Tibial nerve (tissue), 4 donors: ENCODE measurements around the gene TMEM248. TPM values are rescaled to one million over a fixed set of nuclear protein-coding genes. Genes with fewer than 3 reads are reported as not detected.

Experiments
- DNase-seq, 2 donors: peaks; one replicate each; pipeline ENCODE4 v3.0.0-alpha.2; 2019; ENCODE audit warnings: low spot score in 2 of 2
- H3K27ac ChIP-seq, 4 donors: fragments of 200-600 bp; sonication (generic) in 3 of 4; one replicate each; pipeline ENCODE4 v1.5.1; 2017 to 2019; ENCODE audit warnings: mild to moderate bottlenecking in 1 of 4
- H3K27me3 ChIP-seq, 2 donors: fragments of 200-600 bp; sonication (generic) in 1 of 2; one replicate each; pipeline versions ENCODE4 v1.5.1 to v1.6.0; 2017 to 2019
- H3K36me3 ChIP-seq, 3 donors: fragments of 200-600 bp; sonication (generic); one replicate each; pipeline ENCODE4 v1.5.1; 2018 to 2019
- H3K4me1 ChIP-seq, 4 donors: fragments of 200-600 bp; sonication (generic) in 3 of 4; one replicate each; pipeline ENCODE4 v1.5.1; 2017 to 2019
- H3K4me3 ChIP-seq, 4 donors: fragments of 200-600 bp; sonication (generic) in 3 of 4; one replicate each; pipeline ENCODE4 v1.5.1; 2017 to 2019; ENCODE audit warnings: mild to moderate bottlenecking in 1 of 4, moderate library complexity in 1 of 4
- H3K9me3 ChIP-seq, 4 donors: fragments of 200-600 bp; sonication (generic) in 3 of 4; one replicate each; pipeline ENCODE4 v1.5.1; 2017 to 2019
- EP300 ChIP-seq, 2 donors: sonication (generic); formaldehyde crosslinking; IDR thresholded peaks; one replicate each; pipeline ENCODE4 v1.6.1; 2017; ENCODE audit warnings: antibody characterized with exemption in 2 of 2, mild to moderate bottlenecking in 1 of 2
- POLR2A ChIP-seq, 2 donors: fragments of 450-650 bp; IDR thresholded peaks; one replicate each; pipeline ENCODE4 v1.6.1; 2017; ENCODE audit warnings: antibody characterized with exemption in 2 of 2, mild to moderate bottlenecking in 2 of 2, moderate library complexity in 2 of 2
- WGBS, 2 donors: methylation state at CpG; one replicate each; pipeline ENCODE4 v1.1.5; 2018; 5-methylcytosine and 5-hydroxymethylcytosine counted together
- total RNA-seq, 4 donors: library from RNA; depleted of rRNA; stranded (reverse); fragments of >200 nt; gene quantifications; one replicate each; pipeline ENCODE4 v1.1.0, GENCODE V29; 2016
- TF ChIP-seq, protein P1 (sequence below), 5 experiments: fragments of 200-600 bp in 3 of 5; fragments of 450-650 bp in 2 of 5; sonication (generic) in 3 of 5; IDR thresholded peaks; one replicate each; pipeline ENCODE4 v1.5.1; 2016 to 2019; ENCODE audit warnings: antibody characterized with exemption in 5 of 5, mild to moderate bottlenecking in 3 of 5, moderate library complexity in 2 of 5

The TMEM248 gene
- total RNA-seq, 4 donors from 2014 or later = 86.4 to 110 (median 94.9) TPM

GRCh38 chr7:66950763-66951162, 29.7 kb downstream of the TMEM248 start:
- Histone ChIP-seq H3K36me3 (peaks cover under 1 to 98% (median 6%) of the 10 kb centered on the region in 3 donors), H3K4me1 (no peaks in the 10 kb centered on the region), H3K27ac (no peak overlapping the region), H3K27me3 (no peaks in the 10 kb centered on the region), H3K9me3 (no peaks in the 10 kb centered on the region), H3K4me3 (no peak overlapping the region)
- DNase-seq = no peak
- TF ChIP-seq, protein P1, sequence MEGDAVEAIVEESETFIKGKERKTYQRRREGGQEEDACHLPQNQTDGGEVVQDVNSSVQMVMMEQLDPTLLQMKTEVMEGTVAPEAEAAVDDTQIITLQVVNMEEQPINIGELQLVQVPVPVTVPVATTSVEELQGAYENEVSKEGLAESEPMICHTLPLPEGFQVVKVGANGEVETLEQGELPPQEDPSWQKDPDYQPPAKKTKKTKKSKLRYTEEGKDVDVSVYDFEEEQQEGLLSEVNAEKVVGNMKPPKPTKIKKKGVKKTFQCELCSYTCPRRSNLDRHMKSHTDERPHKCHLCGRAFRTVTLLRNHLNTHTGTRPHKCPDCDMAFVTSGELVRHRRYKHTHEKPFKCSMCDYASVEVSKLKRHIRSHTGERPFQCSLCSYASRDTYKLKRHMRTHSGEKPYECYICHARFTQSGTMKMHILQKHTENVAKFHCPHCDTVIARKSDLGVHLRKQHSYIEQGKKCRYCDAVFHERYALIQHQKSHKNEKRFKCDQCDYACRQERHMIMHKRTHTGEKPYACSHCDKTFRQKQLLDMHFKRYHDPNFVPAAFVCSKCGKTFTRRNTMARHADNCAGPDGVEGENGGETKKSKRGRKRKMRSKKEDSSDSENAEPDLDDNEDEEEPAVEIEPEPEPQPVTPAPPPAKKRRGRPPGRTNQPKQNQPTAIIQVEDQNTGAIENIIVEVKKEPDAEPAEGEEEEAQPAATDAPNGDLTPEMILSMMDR (IDR thresholded peaks at IDR 0.05) = no peak
- TF ChIP-seq POLR2A (IDR thresholded peaks at IDR 0.05) = no peak
- TF ChIP-seq EP300 (IDR thresholded peaks at IDR 0.05) = no peak
- WGBS, 2 donors = 86 to 87% methylated on average over 8 of the region's 8 CpGs

DNA sequence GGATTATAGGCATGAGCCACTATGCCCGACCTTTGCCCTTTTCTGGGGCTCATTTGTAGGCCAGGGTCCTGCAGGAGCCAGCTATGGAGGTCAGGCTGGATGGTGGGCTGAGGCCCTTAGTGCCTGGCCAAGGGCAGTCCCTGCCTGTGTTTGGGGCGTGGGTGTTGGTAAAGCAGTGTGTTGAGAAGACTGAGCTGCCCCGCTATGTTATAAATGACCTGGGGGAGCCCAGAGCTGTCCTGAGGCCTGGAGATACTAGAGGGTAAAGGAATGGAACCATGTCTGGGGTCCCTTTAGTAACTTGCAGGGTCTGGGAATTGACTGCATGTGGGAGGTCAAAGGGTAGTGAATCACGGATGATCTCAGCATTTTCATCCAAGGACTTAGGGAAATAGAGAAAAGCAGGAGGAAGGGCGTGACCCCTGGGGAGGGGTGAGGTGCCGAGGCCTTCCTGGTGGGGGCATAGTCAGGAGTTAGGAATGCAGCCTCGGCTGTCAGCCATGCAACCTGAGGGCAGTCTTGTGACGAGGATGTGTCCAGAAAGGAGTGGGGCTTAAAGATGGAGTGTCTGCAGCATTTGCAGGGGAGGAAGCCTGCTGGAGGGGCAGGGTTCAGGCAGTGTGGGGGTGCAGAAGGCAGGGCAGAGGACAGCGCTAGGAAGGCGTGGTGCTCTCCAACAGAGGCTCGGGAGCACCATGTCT, 31.5 kb downstream of the TMEM248 start:
- H3K4me1 ChIP-seq = no peaks in the 10 kb centered on the region
- WGBS, 2 donors = 69 to 71% methylated on average over 11 of the region's 11 CpGs
- no peak overlapping the region for H3K4me3 ChIP-seq
- no peaks in the 10 kb centered on the region for H3K9me3 ChIP-seq
- DNase-seq = no peak
- H3K27me3 ChIP-seq = no peaks in the 10 kb centered on the region
- no peak overlapping the region for H3K27ac ChIP-seq
- H3K36me3 ChIP-seq = peaks cover 0 to 98% (median 6%) of the 10 kb centered on the region in 3 donors
- TF ChIP-seq EP300 (IDR thresholded peaks at IDR 0.05) = no peak
- TF ChIP-seq, protein P1 (IDR thresholded peaks at IDR 0.05) = no peak

- DNase-seq = no peak
- TF ChIP-seq EP300 (IDR thresholded peaks at IDR 0.05) = no peak
- TF ChIP-seq, protein P1 (IDR thresholded peaks at IDR 0.05) = no peak
- no peak for TF ChIP-seq POLR2A (IDR thresholded peaks at IDR 0.05)
- H3K27me3 ChIP-seq = no peaks in the 10 kb centered on the region
- H3K36me3 ChIP-seq = peaks cover 0 to 98% (median 6%) of the 10 kb centered on the region in 3 donors
- H3K9me3 ChIP-seq = no peaks in the 10 kb centered on the region
- 89 to 93% methylated on average over 5 of the region's 5 CpGs for WGBS, 2 donors
- no peak overlapping the region for H3K4me3 ChIP-seq
- H3K27ac ChIP-seq = no peak overlapping the region
- no peaks in the 10 kb centered on the region for H3K4me1 ChIP-seq
Observed at GRCh38 chr7:66953044-66953427, 32.0 kb downstream of the TMEM248 start.

GRCh38 chr7:66957595-66958290, 36.7 kb downstream of the TMEM248 start:
- no peak for DNase-seq
- Histone ChIP-seq H3K4me3 (no peak overlapping the region), H3K27me3 (no peaks in the 10 kb centered on the region), H3K9me3 (no peaks in the 10 kb centered on the region), H3K36me3 (peaks cover 0 to 88% (median 6%) of the 10 kb centered on the region in 3 donors), H3K4me1 (no peaks in the 10 kb centered on the region), H3K27ac (no peak overlapping the region)
- 77 to 86% methylated on average over 13 of the region's 13 CpGs for WGBS, 2 donors
- TF ChIP-seq, protein P1 (IDR thresholded peaks at IDR 0.05) = no peak
- TF ChIP-seq EP300 (IDR thresholded peaks at IDR 0.05) = no peak
- TF ChIP-seq POLR2A (IDR thresholded peaks at IDR 0.05) = no peak
